ENCODE measurements around the gene EIF2B2.

EIF2B2 gene

GRCh38 chr14:75044322-75044721, 41.6 kb downstream of the EIF2B2 start:
- DNase-seq (ENCODE audit: low read depth in 2 of 2) = no peak

GRCh38 chr14:75044752-75045151, 42.0 kb downstream of the EIF2B2 start:
- no peak for DNase-seq (ENCODE audit: low read depth in 2 of 2)

GRCh38 chr14:75046275-75046674, 43.6 kb downstream of the EIF2B2 start:
- no peak for DNase-seq (ENCODE audit: low read depth in 2 of 2)

GRCh38 chr14:75046899-75047298, 44.2 kb downstream of the EIF2B2 start:
- no peak for DNase-seq (ENCODE audit: low read depth in 2 of 2)

GRCh38 chr14:75047506-75047905, 44.8 kb downstream of the EIF2B2 start:
- no peak for DNase-seq (ENCODE audit: low read depth in 2 of 2)

- no peak for DNase-seq (ENCODE audit: low read depth in 2 of 2)
These were observed 45.4 kb downstream of the EIF2B2 start for GRCh38 chr14:75048101-75048500.

GRCh38 chr14:75049136-75049535, 46.4 kb downstream of the EIF2B2 start:
- DNase-seq (ENCODE audit: low read depth in 2 of 2) = no peak

- DNase-seq (ENCODE audit: low read depth in 2 of 2) = no peak
These were observed 47.0 kb downstream of the EIF2B2 start for GRCh38 chr14:75049731-75050201.

GRCh38 chr14:75050852-75051555, 48.3 kb downstream of the EIF2B2 start, which contains the start of gene MLH3:
MLH3 (minus strand) TSS chr14:75051467; CDS start chr14:75049655, 1,812 bp downstream.
- peak; percentile 64 to 70 for DNase-seq (ENCODE audit: low read depth in 2 of 2)

GRCh38 chr14:75051556-75051899, 48.8 kb downstream of the EIF2B2 start:
- no peak for DNase-seq (ENCODE audit: low read depth in 2 of 2)

GRCh38 chr14:75053396-75054291, 50.9 kb downstream of the EIF2B2 start:
- DNase-seq (ENCODE audit: low read depth in 2 of 2) = no peak

GRCh38 chr14:75054421-75054820, 51.7 kb downstream of the EIF2B2 start:
- DNase-seq (ENCODE audit: low read depth in 2 of 2) = no peak

- DNase-seq (ENCODE audit: low read depth in 2 of 2) = no peak
These were observed 56.9 kb downstream of the EIF2B2 start for GRCh38 chr14:75059642-75060041.

GRCh38 chr14:75060420-75060819, 57.7 kb downstream of the EIF2B2 start:
- no peak for DNase-seq (ENCODE audit: low read depth in 2 of 2)
